ENCODE measurements around the gene GPR39.

Gene GPR39

DNA sequence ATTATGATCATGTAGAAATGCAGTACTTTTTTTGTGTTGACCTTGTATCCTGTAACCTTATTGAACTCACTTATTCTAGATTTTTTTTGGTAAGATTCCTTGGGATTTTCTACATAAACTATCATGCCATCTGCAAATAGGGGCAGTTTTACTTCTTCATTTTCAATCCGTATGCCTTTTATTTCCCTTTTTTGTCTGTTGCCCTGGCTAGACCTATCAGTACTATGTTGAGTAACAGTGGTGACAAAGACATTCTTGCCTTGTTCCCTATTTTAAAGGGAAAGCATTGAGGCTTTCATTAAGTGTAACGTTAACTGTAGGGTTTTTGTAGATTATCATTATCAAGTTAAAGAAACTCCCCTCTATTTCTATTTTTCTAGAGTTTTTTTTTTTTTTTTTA is 161.1 kb downstream of the GPR39 start:
- Mint-ChIP-seq H3K4me3 (no peak overlapping the region), H3K27ac (no peak overlapping the region), H3K9me3 (no peaks in the 10 kb centered on the region), H3K4me1 (no peaks in the 10 kb centered on the region), H3K27me3 (peaks cover 14% of the 10 kb centered on the region)
- no peak for DNase-seq
- no peak for ATAC-seq

DNA sequence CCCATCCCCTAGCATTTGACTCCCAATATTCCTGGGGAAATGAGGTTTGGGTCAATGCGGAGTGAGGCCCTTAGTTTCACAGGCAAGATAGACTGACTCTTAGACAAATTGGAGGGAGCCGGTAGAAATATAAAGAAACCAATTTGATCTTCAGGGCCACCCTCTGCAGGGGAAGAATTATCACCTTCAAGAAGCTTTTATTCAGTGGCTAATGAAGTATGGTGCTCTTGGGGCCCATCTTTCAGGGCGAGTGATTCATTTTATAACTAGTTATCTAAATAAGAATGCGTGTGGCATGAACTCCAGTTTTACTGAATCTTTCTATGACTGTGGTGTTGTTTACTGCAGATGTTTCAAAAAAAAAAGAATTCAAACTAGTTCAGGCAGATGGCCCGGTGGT is 165.0 kb downstream of the GPR39 start:
- H3K4me1 Mint-ChIP-seq: no peaks in the 10 kb centered on the region

DNA sequence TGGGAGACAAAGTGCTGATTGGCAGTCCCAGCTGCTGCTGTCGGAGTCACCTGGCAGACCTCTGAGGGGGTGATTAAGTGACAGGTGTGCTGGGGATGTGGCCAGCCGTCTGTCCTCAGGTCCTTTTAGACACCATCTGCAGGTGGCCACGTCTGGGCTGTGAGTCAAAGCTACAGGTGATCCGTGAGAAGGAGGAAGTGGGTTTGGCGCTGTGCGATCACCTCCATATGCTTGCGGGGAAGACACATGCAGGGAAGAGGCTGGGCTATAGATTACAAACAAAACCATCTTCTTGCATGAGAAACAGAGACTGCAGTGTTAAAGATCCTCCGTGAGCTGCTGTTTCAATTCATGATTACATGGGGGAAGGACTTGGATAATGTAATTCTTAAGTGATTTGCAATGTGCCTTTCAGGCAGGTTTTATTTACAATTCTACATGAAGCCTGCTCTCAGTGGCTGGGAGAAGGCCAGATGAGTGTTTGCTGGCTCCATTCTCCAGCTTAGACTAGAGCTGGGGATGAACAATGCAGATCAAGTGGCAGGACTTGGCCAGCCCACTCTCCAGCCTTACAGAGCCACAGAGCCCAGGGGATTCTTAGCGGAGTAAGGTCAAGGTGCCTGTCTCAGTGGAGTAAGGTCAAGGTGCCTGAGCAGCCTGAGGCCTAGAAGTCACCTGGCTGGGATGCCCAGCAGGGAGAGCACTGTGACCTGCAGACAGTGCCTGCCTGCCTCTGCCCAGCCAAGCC is 165.6 kb downstream of the GPR39 start:
- Mint-ChIP-seq H3K9me3 (no peaks in the 10 kb centered on the region), H3K27ac (no peak overlapping the region), H3K27me3 (peaks cover 9% of the 10 kb centered on the region), H3K4me3 (no peak overlapping the region), H3K4me1 (no peaks in the 10 kb centered on the region)
- DNase-seq: no peak
- no peak for ATAC-seq

More for the DNA sequence above, 165.0 kb downstream of the GPR39 start:
- ATAC-seq: no peak
- Mint-ChIP-seq H3K4me3 (no peak overlapping the region), H3K9me3 (no peaks in the 10 kb centered on the region), H3K27me3 (peaks cover 9% of the 10 kb centered on the region), H3K27ac (no peak overlapping the region)
- no peak for DNase-seq

GRCh38 chr2:132583666-132584360 is 167.2 kb downstream of the GPR39 start:
- H3K27ac Mint-ChIP-seq: no peak overlapping the region
- no peaks in the 10 kb centered on the region for H3K9me3 Mint-ChIP-seq
- peaks cover 6% of the 10 kb centered on the region for H3K27me3 Mint-ChIP-seq
- no peak for DNase-seq
- no peaks in the 10 kb centered on the region for H3K4me1 Mint-ChIP-seq
- no peak for ATAC-seq
- H3K4me3 Mint-ChIP-seq: no peak overlapping the region

- Mint-ChIP-seq H3K4me3 (no peak overlapping the region), H3K27ac (no peak overlapping the region), H3K4me1 (no peaks in the 10 kb centered on the region), H3K27me3 (no peaks in the 10 kb centered on the region), H3K9me3 (peaks cover 0 to 2% of the 10 kb centered on the region in 2 donors)
- ATAC-seq: no peak
- no peak for DNase-seq
Observed at GRCh38 chr2:132584976-132585817, 168.6 kb downstream of the GPR39 start.

DNA sequence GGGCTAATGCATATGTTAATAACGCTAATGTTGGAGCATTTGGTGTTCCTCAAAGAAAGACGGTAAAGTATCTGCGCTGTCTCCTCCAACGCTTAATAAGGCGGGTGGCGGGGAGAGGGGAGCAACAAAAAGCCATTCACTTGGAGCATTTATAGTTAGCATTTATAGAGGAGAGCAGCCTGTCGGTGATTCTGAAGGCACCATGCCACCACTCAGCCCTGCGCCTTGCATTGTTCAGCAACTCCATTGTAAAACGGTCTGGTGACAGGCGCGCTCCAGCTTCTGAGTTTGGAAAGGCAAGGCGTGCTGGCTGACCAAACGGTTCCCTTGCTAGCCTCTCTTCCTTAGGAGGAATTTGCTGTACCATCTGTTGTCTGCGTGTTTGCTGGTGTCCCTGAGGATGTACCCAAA is 169.5 kb downstream of the GPR39 start:
- Mint-ChIP-seq H3K27me3 (no peaks in the 10 kb centered on the region), H3K27ac (no peak overlapping the region), H3K9me3 (peaks cover 0 to 9% of the 10 kb centered on the region in 2 donors), H3K4me1 (no peaks in the 10 kb centered on the region), H3K4me3 (no peak overlapping the region)
- DNase-seq (no peak), ATAC-seq (no peak)

DNA sequence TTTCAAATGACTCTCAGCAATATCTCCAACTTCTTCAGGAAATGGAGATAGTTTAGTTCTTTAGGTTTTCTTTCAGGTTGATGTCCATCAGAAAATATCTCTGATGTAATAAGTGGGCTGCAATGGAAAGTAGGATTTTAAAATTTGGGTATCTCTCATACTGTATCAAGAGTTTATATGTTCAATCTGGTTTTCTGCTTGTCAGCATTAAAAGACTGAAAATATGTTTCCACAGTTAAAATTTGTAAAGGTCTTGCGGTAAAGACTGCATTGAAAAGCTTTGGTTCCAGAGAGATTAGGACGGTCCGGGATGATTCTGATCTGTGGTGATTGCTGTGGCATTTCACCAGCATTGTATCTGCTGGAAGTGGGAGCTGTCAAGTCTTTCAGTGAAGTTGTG is 170.2 kb downstream of the GPR39 start:
- ATAC-seq (no peak), DNase-seq (no peak)
- H3K4me3 Mint-ChIP-seq: no peak overlapping the region
- peaks cover under 1 to 10% of the 10 kb centered on the region in 2 donors for H3K9me3 Mint-ChIP-seq
- no peaks in the 10 kb centered on the region for H3K27me3 Mint-ChIP-seq
- no peaks in the 10 kb centered on the region for H3K4me1 Mint-ChIP-seq
- H3K27ac Mint-ChIP-seq: no peak overlapping the region

DNA sequence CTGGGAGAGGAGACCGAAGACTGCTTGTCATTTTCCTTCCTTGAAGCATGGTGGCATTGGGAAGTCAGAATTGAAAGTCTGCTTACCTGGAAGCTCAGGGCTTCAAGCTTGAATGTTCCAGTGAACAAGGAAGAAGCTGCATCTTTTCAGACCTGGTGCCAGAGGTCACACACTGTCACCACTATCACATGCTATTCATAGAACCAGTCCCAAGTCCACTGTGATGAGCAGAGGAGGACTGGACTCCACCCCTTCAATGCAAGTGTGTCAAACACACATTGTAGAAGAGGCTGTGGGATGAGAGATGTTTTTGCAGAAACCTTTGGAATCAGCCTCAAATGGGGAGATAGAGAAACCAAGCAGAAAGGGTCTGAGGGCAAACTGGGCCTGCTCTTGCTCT is 172.0 kb downstream of the GPR39 start:
- no peak for ATAC-seq
- no peak overlapping the region for H3K4me3 Mint-ChIP-seq
- no peak for DNase-seq
- H3K27me3 Mint-ChIP-seq: no peaks in the 10 kb centered on the region
- peaks cover 5 to 18% of the 10 kb centered on the region in 2 donors for H3K9me3 Mint-ChIP-seq
- no peak overlapping the region for H3K27ac Mint-ChIP-seq
- H3K4me1 Mint-ChIP-seq: no peaks in the 10 kb centered on the region

DNA sequence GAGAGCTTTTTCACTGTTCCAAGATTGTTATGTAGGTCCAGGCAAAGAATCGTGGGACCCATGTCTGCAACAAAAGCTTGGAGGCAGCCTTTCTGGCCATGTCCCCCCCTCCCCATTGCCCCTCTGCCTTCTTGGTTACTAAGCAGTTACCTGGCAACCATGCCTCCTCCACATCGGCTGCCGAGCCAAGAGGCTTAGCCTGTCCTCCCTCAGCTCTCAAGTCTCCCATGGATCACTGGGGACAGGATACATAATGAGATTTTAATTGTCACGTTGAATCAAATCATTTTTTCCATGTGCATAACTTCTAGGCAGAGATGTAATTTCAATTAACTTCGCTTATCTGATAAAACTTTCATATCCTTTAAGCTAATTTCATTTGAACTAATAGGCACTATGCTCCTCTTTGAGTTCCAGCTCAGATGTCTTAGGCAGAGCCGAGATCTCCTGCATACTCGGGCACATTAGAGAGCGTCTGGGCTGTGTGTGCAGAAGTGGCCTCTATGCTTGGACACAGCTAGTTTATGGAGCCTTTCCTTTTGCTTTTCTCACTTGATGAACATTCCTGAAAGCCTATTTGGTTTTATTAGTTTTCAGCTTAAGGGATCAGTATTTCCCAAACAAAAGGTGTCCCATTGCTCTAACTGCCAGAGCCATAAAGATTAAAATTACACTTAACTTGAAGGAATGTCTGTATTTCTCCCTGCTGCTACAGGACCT is 172.7 kb downstream of the GPR39 start:
- Mint-ChIP-seq H3K27ac (no peak overlapping the region), H3K27me3 (no peaks in the 10 kb centered on the region), H3K4me3 (no peak overlapping the region), H3K9me3 (peaks cover 7 to 18% of the 10 kb centered on the region in 2 donors), H3K4me1 (no peaks in the 10 kb centered on the region)
- DNase-seq (no peak), ATAC-seq (no peak)

GRCh38 chr2:132589966-132590365 is 173.4 kb downstream of the GPR39 start:
- ATAC-seq: no peak
- Mint-ChIP-seq H3K9me3 (peaks cover 8 to 18% of the 10 kb centered on the region in 2 donors), H3K4me3 (no peak overlapping the region), H3K4me1 (no peaks in the 10 kb centered on the region), H3K27ac (no peak overlapping the region), H3K27me3 (no peaks in the 10 kb centered on the region)
- no peak for DNase-seq

DNA sequence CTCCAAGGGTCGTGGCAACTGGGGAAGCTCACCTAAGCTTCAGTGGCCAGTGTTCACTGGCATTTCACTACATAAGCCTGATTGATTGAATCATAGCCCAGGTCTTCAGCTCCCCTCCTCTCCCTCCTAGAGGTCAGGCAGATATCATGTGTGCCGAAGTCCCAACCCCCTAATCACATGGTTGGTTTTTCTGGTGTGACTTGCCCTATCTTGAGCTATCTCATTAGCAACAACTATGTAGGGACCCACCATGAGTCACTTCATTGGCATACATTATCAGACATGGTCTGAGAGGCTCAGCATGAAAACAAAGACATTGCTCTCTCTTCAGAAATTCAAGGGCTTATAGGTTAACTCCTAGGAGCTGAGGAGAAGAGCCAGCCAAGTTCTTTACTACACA is 176.6 kb downstream of the GPR39 start:
- DNase-seq: no peak
- no peaks in the 10 kb centered on the region for H3K27me3 Mint-ChIP-seq
- peak; percentile 18 for ATAC-seq
- no peak overlapping the region for H3K27ac Mint-ChIP-seq
- no peaks in the 10 kb centered on the region for H3K4me1 Mint-ChIP-seq
- H3K4me3 Mint-ChIP-seq: no peak overlapping the region
- H3K9me3 Mint-ChIP-seq: peaks cover 8 to 27% of the 10 kb centered on the region in 2 donors

GRCh38 chr2:132595186-132595585 is 178.6 kb downstream of the GPR39 start:
- ATAC-seq (no peak), DNase-seq (no peak)
- no peaks in the 10 kb centered on the region for H3K4me1 Mint-ChIP-seq
- H3K27ac Mint-ChIP-seq: no peak overlapping the region
- H3K9me3 Mint-ChIP-seq: peaks cover 8 to 25% of the 10 kb centered on the region in 2 donors
- no peak overlapping the region for H3K4me3 Mint-ChIP-seq
- H3K27me3 Mint-ChIP-seq: no peaks in the 10 kb centered on the region

DNA sequence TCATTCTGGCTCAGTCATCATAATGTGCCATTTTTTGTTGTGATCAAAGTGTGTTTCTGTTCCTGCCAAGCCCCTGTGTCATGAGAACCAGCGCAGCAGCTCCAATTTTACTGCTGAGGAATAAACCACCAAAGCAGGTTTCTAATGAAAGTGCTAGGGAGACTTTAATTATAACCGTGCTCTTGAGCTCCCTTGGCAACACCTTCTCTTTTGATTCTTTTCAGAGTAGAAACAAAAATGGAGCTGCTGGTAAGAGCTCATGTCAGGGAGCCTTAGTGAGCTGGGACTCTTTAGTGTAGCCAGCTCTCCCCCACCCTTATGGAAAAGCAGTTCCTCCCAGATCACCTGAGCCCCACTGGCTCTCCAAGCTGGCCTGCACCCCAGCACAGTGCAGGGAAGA is 179.1 kb downstream of the GPR39 start:
- peaks cover 8 to 20% of the 10 kb centered on the region in 2 donors for H3K9me3 Mint-ChIP-seq
- no peaks in the 10 kb centered on the region for H3K4me1 Mint-ChIP-seq
- H3K27me3 Mint-ChIP-seq: no peaks in the 10 kb centered on the region
- ATAC-seq: no peak
- H3K27ac Mint-ChIP-seq: no peak overlapping the region
- DNase-seq: no peak
- no peak overlapping the region for H3K4me3 Mint-ChIP-seq

DNA sequence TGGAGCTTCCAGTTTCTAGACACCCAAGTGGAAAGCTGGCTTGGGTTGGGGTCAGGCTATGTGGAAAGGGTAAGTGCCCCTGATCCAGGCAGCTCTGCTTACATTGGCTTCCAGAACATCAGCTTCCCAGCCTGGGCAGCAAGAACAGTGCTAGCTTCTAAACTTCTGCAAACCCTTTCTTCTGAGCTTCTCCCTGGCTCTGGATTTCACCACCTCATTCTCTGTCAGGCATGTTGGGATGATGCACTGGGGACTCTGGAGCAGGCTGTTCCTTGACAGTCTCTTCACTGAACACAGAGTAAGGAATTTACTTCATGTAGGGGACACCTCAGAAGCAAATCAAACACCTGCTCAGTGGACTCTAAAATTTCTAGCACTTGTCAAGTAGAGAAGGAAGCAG is 180.6 kb downstream of the GPR39 start:
- ATAC-seq: no peak
- Mint-ChIP-seq H3K4me3 (no peak overlapping the region), H3K27ac (no peak overlapping the region), H3K27me3 (no peaks in the 10 kb centered on the region), H3K9me3 (peaks cover 4 to 14% of the 10 kb centered on the region in 2 donors), H3K4me1 (no peaks in the 10 kb centered on the region)
- no peak for DNase-seq

GRCh38 chr2:132597831-132598230 is 181.2 kb downstream of the GPR39 start:
- peaks cover 4 to 10% of the 10 kb centered on the region in 2 donors for H3K9me3 Mint-ChIP-seq
- no peak for ATAC-seq
- no peaks in the 10 kb centered on the region for H3K27me3 Mint-ChIP-seq
- DNase-seq: no peak
- H3K4me1 Mint-ChIP-seq: no peaks in the 10 kb centered on the region
- H3K4me3 Mint-ChIP-seq: no peak overlapping the region
- no peak overlapping the region for H3K27ac Mint-ChIP-seq
